ENCODE measurements around the gene AKR7A2.

AKR7A2 gene

GRCh38 chr1:19338323-19338762, 26.4 kb upstream of the AKR7A2 start:
- peaks cover 17% of the 10 kb centered on the region for H3K36me3 Mint-ChIP-seq (ENCODE audit: low read depth)
- no peaks in the 10 kb centered on the region for H3K9me3 Mint-ChIP-seq
- no peaks in the 10 kb centered on the region for H3K27me3 Mint-ChIP-seq (ENCODE audit: low read depth)
- H3K4me1 Mint-ChIP-seq (ENCODE audit: low read depth) = no peaks in the 10 kb centered on the region
- no peak overlapping the region for H3K27ac Mint-ChIP-seq
- H3K4me3 Mint-ChIP-seq = no peak overlapping the region

- no peaks in the 10 kb centered on the region for H3K27me3 Mint-ChIP-seq (ENCODE audit: low read depth)
- H3K27ac Mint-ChIP-seq = no peak overlapping the region
- H3K4me3 Mint-ChIP-seq = no peak overlapping the region
- H3K4me1 Mint-ChIP-seq (ENCODE audit: low read depth) = no peaks in the 10 kb centered on the region
- H3K36me3 Mint-ChIP-seq (ENCODE audit: low read depth) = peaks cover 13% of the 10 kb centered on the region
- no peaks in the 10 kb centered on the region for H3K9me3 Mint-ChIP-seq
These were observed 25.3 kb upstream of the AKR7A2 start for GRCh38 chr1:19337289-19337688.

DNA sequence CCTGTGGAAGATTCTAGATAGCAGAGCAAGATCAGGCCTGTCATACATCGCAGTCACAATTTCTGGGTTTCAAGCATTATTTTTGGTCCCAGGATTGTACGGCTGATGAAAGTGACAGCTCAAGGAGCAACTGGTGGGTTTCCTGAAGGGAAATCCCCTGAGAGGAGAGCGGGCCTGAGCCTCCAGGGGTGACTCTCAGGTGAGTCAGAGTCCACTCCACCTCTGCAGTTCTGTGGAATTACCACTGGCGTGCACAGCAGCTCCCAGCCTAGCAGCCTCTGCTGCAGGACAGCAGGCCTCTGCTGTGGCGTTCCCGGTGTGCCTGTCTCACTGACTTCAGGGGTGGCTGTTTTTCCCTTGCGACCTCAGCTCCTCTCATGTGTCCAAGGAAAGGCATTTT, 24.6 kb upstream of the AKR7A2 start:
- no peak overlapping the region for H3K27ac Mint-ChIP-seq
- peaks cover 13% of the 10 kb centered on the region for H3K36me3 Mint-ChIP-seq (ENCODE audit: low read depth)
- H3K9me3 Mint-ChIP-seq = no peaks in the 10 kb centered on the region
- no peak overlapping the region for H3K4me3 Mint-ChIP-seq
- no peaks in the 10 kb centered on the region for H3K4me1 Mint-ChIP-seq (ENCODE audit: low read depth)
- H3K27me3 Mint-ChIP-seq (ENCODE audit: low read depth) = no peaks in the 10 kb centered on the region

DNA sequence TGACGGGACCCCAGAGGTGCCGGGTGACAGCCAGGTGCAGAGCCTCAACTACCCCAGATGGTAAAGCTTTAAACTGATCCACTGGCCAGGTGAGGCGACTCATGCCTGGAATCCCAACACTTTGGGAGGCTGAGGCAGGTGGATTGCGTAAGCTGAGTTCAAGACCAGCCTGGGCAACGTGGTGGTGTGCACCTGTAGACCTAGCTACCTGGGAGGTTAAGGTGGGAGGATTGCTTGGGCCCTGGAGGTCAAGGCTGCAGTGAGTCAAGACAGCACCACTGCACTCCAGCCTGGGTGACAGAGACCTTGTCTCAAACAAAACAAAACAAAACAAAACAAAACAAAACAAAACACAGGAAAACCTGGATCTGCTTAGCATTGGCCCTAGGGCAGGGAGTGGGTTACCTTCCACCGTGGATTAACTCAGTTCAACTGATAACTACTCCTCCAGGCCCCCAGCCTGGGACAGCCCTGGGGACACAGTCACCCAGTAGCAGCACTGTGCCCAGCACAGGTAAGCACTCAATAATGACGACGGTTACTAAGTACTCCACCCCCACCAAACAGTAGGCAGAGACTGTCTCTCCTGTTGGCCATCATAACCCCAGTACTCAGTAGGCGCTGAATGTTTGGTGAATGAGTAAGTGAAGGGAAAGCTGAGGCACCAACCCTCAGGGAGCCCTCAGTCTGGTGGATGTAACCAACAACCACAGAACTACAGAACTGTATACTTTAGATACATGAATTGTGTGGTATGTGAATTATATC, 21.8 kb upstream of the AKR7A2 start:
- Mint-ChIP-seq H3K9me3 (no peaks in the 10 kb centered on the region), H3K4me1 (ENCODE audit: low read depth) (no peaks in the 10 kb centered on the region), H3K27ac (no peak overlapping the region)

DNA sequence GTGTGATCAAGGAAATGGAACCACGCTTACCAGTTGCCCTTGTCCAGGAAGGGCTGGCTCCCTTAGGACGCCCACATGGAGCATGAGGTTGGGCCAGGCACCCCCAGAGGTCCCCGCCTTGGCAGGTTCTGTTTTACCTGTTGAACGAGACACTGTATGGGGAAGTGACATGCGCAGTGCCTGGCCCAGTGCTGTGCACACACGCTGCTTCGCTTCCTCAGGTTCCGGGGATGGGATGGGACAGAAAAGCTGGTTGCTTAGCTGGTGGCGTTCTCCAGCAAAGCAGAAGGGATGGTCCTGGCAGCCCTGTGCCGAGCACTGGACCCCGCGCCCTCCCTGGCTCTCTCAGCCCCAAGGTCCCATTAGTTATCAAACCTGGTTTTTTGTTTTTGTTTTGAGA, 20.9 kb upstream of the AKR7A2 start:
- H3K27ac Mint-ChIP-seq = no peak overlapping the region
- no peaks in the 10 kb centered on the region for H3K4me1 Mint-ChIP-seq (ENCODE audit: low read depth)
- H3K4me3 Mint-ChIP-seq = no peak overlapping the region
- no peaks in the 10 kb centered on the region for H3K27me3 Mint-ChIP-seq (ENCODE audit: low read depth)
- H3K36me3 Mint-ChIP-seq (ENCODE audit: low read depth) = peaks cover 3% of the 10 kb centered on the region
- H3K9me3 Mint-ChIP-seq = no peaks in the 10 kb centered on the region

More for the DNA sequence above, 21.8 kb upstream of the AKR7A2 start:
- Mint-ChIP-seq H3K4me3 (no peak overlapping the region), H3K27me3 (ENCODE audit: low read depth) (no peaks in the 10 kb centered on the region), H3K36me3 (ENCODE audit: low read depth) (peaks cover 8% of the 10 kb centered on the region)

DNA sequence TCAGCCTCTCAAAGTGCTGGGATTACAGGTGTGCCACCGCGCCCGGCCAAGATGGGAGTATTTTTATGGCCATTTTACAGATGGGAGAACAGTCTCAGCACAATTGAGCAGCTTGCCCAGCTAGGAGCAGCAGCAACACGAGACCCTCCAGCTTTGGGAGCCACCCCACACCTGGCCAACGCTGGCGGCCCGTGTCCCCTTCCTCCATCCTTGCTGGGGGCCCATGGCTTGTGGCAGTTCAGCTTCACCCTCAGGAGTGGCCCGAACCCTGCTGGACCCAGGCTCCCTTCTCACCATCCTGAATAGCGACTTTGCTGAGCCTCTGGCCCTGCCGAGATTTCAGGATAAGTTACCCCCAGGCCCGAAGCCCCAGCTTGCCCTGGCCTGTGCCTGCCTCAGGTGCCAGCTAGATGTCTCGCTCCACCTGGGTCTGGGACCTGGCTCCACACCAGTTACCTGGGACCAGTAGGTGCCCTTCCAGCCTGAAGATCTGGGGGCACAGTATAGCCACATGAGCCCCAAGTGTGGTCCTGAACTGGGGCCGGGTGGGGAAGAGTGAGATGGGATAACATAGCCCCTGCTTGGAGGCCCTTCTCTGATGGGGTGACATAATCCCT, 19.4 kb upstream of the AKR7A2 start:
- Mint-ChIP-seq H3K27me3 (ENCODE audit: low read depth) (no peaks in the 10 kb centered on the region), H3K4me3 (no peak overlapping the region), H3K27ac (no peak overlapping the region), H3K9me3 (no peaks in the 10 kb centered on the region), H3K36me3 (ENCODE audit: low read depth) (peaks cover 3% of the 10 kb centered on the region), H3K4me1 (ENCODE audit: low read depth) (no peaks in the 10 kb centered on the region)

DNA sequence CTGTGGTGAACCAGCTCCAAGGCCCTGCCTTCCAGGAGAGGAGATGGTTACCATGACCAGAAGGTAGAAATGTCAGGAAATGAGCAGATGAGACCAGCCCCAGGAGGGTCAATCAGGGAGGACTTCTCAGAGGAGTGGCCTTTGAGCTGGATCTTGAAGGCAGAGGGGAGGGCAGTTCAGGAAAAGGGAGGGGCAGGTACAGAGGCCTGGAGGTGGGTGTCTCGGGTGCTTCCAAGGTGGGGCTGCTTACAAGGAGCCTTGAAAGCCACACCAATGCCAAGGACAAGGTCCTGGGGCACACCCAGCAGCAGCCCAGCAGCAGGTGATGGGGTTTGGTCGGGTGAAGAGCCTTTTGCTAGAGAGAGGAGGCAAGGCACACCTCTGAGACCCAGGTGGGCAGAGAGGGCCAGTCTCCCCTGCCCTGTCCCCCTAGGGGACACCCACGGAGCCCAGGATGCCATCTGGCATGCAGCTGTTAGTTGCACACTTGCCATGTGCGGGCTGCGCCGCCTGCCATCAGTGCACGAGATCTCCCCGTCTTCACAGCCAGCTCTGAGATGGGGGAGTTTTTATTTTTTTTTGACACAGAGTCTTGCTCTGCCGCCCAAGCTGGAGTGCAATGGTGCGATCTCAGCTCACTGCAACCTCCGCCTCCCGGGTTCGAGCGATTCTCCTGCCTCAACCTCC, 18.6 kb upstream of the AKR7A2 start:
- Mint-ChIP-seq H3K27ac (no peak overlapping the region), H3K4me3 (no peak overlapping the region), H3K9me3 (no peaks in the 10 kb centered on the region)

DNA sequence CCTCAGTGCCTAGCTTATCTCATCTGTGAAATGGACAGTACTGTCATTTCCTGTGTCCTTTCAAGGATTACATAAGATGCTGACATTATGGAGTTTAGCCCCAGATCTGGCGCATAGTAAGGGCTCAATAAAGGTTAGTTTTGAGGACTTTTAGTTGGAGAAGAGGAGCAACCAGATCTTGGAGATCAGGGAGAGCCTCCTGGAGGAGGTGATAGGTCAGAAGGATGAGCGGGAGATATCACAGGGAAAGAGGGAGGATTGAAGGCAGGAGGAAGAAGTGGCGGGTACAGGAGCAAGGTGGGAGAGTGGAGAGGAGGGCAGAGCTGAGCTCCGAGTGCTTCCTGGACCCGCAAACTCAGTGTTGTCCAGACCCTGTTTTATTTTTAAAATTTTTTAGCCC, 17.7 kb upstream of the AKR7A2 start:
- Mint-ChIP-seq H3K9me3 (no peaks in the 10 kb centered on the region), H3K27ac (no peak overlapping the region), H3K4me1 (ENCODE audit: low read depth) (no peaks in the 10 kb centered on the region), H3K36me3 (ENCODE audit: low read depth) (peaks cover 3% of the 10 kb centered on the region), H3K4me3 (no peak overlapping the region), H3K27me3 (ENCODE audit: low read depth) (no peaks in the 10 kb centered on the region)

More for the DNA sequence above, 18.6 kb upstream of the AKR7A2 start:
- Mint-ChIP-seq H3K4me1 (ENCODE audit: low read depth) (no peaks in the 10 kb centered on the region), H3K27me3 (ENCODE audit: low read depth) (no peaks in the 10 kb centered on the region), H3K36me3 (ENCODE audit: low read depth) (peaks cover 3% of the 10 kb centered on the region)

DNA sequence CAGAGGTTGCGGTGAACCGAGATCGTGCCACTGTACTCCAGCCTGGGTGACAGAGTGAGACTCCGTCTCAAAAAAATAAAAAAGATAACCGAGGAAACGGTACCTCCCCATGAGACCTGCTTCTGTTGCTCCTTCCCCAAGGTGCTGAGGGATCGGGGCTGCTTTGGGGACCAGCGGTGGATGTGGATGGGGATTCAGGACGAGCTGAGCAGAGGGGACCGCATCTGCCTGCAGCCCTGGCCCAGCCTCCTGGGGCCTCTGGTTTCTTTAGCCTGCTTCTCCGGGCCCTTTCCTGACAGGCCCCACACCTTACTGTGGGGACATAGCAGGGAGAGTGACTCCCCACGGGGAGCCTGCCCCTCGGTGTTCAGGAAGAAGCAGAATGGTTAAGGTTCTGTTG, 17.2 kb upstream of the AKR7A2 start:
- H3K36me3 Mint-ChIP-seq (ENCODE audit: low read depth) = peaks cover 3% of the 10 kb centered on the region
- no peaks in the 10 kb centered on the region for H3K4me1 Mint-ChIP-seq (ENCODE audit: low read depth)
- no peaks in the 10 kb centered on the region for H3K27me3 Mint-ChIP-seq (ENCODE audit: low read depth)
- no peaks in the 10 kb centered on the region for H3K9me3 Mint-ChIP-seq
- H3K4me3 Mint-ChIP-seq = no peak overlapping the region
- H3K27ac Mint-ChIP-seq = no peak overlapping the region

DNA sequence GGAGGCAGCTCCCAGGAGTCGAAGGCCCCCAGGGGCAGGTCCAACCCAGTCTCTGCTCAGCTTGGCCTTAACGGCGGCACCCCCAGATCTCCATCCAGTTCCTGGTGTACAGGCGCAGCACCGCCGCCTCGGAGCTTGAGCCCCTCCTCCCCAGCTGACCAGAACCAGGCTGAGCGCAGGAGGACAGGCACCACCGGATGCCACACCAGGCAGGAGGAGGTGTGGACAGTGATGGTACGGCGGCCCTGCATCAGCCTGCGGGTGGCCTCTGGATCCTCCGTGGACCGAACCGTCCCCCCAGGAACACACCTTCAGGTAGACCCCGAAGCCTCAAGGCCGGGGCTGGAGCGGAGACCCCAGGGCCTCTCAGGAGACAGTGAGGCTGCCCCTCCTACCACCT, 16.5 kb upstream of the AKR7A2 start:
- Mint-ChIP-seq H3K27ac (no peak overlapping the region), H3K36me3 (ENCODE audit: low read depth) (no peaks in the 10 kb centered on the region), H3K4me1 (ENCODE audit: low read depth) (no peaks in the 10 kb centered on the region), H3K4me3 (no peak overlapping the region), H3K27me3 (ENCODE audit: low read depth) (no peaks in the 10 kb centered on the region), H3K9me3 (no peaks in the 10 kb centered on the region)

- H3K9me3 Mint-ChIP-seq = no peaks in the 10 kb centered on the region
- no peaks in the 10 kb centered on the region for H3K36me3 Mint-ChIP-seq (ENCODE audit: low read depth)
- no peaks in the 10 kb centered on the region for H3K27me3 Mint-ChIP-seq (ENCODE audit: low read depth)
- H3K4me3 Mint-ChIP-seq = no peak overlapping the region
- no peak overlapping the region for H3K27ac Mint-ChIP-seq
- no peaks in the 10 kb centered on the region for H3K4me1 Mint-ChIP-seq (ENCODE audit: low read depth)
These were observed 15.8 kb upstream of the AKR7A2 start for GRCh38 chr1:19327736-19328135.

DNA sequence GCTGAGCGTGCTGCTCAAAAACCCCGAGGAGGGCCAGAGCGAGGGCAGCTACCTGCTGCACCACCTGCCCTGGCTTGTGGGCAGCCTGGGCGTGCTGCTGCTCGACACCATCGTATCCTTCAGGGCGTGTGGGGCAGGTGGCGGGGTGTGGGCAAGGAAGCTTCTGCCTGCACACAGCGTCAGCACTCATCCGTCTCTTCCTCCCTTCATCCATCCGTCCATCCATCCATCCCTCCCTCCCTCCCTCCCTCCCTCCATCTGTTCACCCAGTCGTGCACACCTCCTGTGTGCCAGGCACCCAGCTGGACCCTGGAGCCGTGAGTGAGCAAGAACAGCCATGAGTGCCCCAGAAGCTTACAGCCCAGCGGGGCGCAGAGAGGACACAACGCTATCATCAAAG, 15.4 kb upstream of the AKR7A2 start:
- Mint-ChIP-seq H3K36me3 (ENCODE audit: low read depth) (no peaks in the 10 kb centered on the region), H3K9me3 (no peaks in the 10 kb centered on the region), H3K4me1 (ENCODE audit: low read depth) (no peaks in the 10 kb centered on the region), H3K27ac (no peak overlapping the region), H3K27me3 (ENCODE audit: low read depth) (no peaks in the 10 kb centered on the region), H3K4me3 (no peak overlapping the region)

- Mint-ChIP-seq H3K4me1 (ENCODE audit: low read depth) (no peaks in the 10 kb centered on the region), H3K27ac (no peak overlapping the region), H3K36me3 (ENCODE audit: low read depth) (no peaks in the 10 kb centered on the region), H3K27me3 (ENCODE audit: low read depth) (no peaks in the 10 kb centered on the region), H3K4me3 (no peak overlapping the region), H3K9me3 (no peaks in the 10 kb centered on the region)
These were observed 14.8 kb upstream of the AKR7A2 start for GRCh38 chr1:19326748-19327065.

GRCh38 chr1:19325958-19326747, 14.2 kb upstream of the AKR7A2 start:
- no peak overlapping the region for H3K4me3 Mint-ChIP-seq
- no peaks in the 10 kb centered on the region for H3K36me3 Mint-ChIP-seq (ENCODE audit: low read depth)
- no peaks in the 10 kb centered on the region for H3K9me3 Mint-ChIP-seq
- H3K27me3 Mint-ChIP-seq (ENCODE audit: low read depth) = no peaks in the 10 kb centered on the region
- H3K4me1 Mint-ChIP-seq (ENCODE audit: low read depth) = no peaks in the 10 kb centered on the region
- no peak overlapping the region for H3K27ac Mint-ChIP-seq

Data from T-helper 1 cell treated with Interleukin-12 subunit alpha and Interleukin-12 subunit beta and Interleukin-4 antibody, amounts not matched to agents 30 μg/mL and 1 μg/mL, for 36 hours (primary cell).